ENCODE measurements around the gene TSPAN19. TPM values are rescaled to one million over a fixed set of nuclear protein-coding genes. Genes with fewer than 3 reads are reported as not detected.

Gene TSPAN19
- total and polyA plus RNA-seq, 12 donors = 0.06 to 1.0 (median 0.47) TPM; not detected in 5

- TF ChIP-seq CTCF (IDR thresholded peaks at IDR 0.05) = no peak
- intact Hi-C loops (cut with DNase I) = no loop called here
- WGBS, 2 donors = 85 to 88% methylated on average over 3 of the region's 3 CpGs
Measured at GRCh38 chr12:85065837-85066482, 29.9 kb upstream of the TSPAN19 start.

GRCh38 chr12:85060916-85061315, 24.8 kb upstream of the TSPAN19 start:
- ATAC-seq = no peak
- Histone ChIP-seq H3K4me1 (peaks cover 0 to 3% (median 0%) of the 10 kb centered on the region in 9 donors), H3K27ac (no peak overlapping the region), H3K9me3 (no peaks in the 10 kb centered on the region), H3K36me3 (no peaks in the 10 kb centered on the region), H3K27me3 (no peaks in the 10 kb centered on the region), H3K4me3 (no peak overlapping the region)
- TF ChIP-seq CTCF (IDR thresholded peaks at IDR 0.05) = no peak
- intact Hi-C loops (cut with DNase I) = no loop called here
- WGBS, 2 donors = 69 to 78% methylated on average over 2 of the region's 2 CpGs
- DNase-seq = no peak

More at GRCh38 chr12:85065837-85066482, 29.9 kb upstream of the TSPAN19 start:
- H3K9me3 ChIP-seq = no peaks in the 10 kb centered on the region
- no peaks in the 10 kb centered on the region for H3K27me3 ChIP-seq
- ATAC-seq = no peak
- no peak for DNase-seq
- H3K36me3 ChIP-seq = no peaks in the 10 kb centered on the region
- H3K27ac ChIP-seq = no peak overlapping the region
- no peak overlapping the region for H3K4me3 ChIP-seq
- H3K4me1 ChIP-seq = peaks cover 0 to 3% (median 0%) of the 10 kb centered on the region in 9 donors

- H3K27me3 ChIP-seq = no peaks in the 10 kb centered on the region
- DNase-seq = no peak
- no peak for ATAC-seq
- no peaks in the 10 kb centered on the region for H3K9me3 ChIP-seq
- no peak for TF ChIP-seq CTCF (IDR thresholded peaks at IDR 0.05)
- peaks cover 0 to 3% (median 0%) of the 10 kb centered on the region in 9 donors for H3K4me1 ChIP-seq
- no peak overlapping the region for H3K4me3 ChIP-seq
- intact Hi-C loops (cut with DNase I) = no loop called here
- H3K36me3 ChIP-seq = no peaks in the 10 kb centered on the region
- no peak overlapping the region for H3K27ac ChIP-seq
- WGBS, 2 donors = 53 to 59% methylated on average over 6 of the region's 6 CpGs
Measured at GRCh38 chr12:85059594-85059993, 23.5 kb upstream of the TSPAN19 start.

- whole genome bisulfite sequencing, 2 donors = 56 to 61% methylated on average over 3 of the region's 3 CpGs
- no peak overlapping the region for H3K27ac ChIP-seq
- TF ChIP-seq CTCF (IDR thresholded peaks at IDR 0.05) = no peak
- peaks cover 0 to 3% (median 0%) of the 10 kb centered on the region in 9 donors for H3K4me1 ChIP-seq
- H3K9me3 ChIP-seq = no peaks in the 10 kb centered on the region
- ATAC-seq (no peak), DNase-seq (no peak)
- H3K27me3 ChIP-seq = no peaks in the 10 kb centered on the region
- H3K36me3 ChIP-seq = no peaks in the 10 kb centered on the region
- intact Hi-C loops (cut with DNase I) = no loop called here
- no peak overlapping the region for H3K4me3 ChIP-seq
Measured at GRCh38 chr12:85058339-85058738, 22.3 kb upstream of the TSPAN19 start.
